C4-2B (cell line): ENCODE data around the gene TM6SF1.

Experiments used
- CTCF ChIP-seq: fragments of 450-650 bp; conservative IDR thresholded peaks from 2 replicates; pipeline ENCODE4 v1.5.1; 2017; ENCODE audit warnings: mild to moderate bottlenecking
- ZFX ChIP-seq: fragments of 450-650 bp; IDR thresholded peaks from 2 replicates; pipeline ENCODE4 v1.6.1; 2017

- TF ChIP-seq CTCF: no peak
- no peak for TF ChIP-seq ZFX
Measured at GRCh38 chr15:83110381-83110780, 2.9 kb downstream of the TM6SF1 start.
